H1 (cell line): ENCODE results near the gene KRTAP10-7. TPM values are rescaled to one million over a fixed set of nuclear protein-coding genes. Genes with fewer than 3 reads are reported as not detected.

Experiments used
- ASH2L ChIP-seq: fragments of 200-600, 300-600 bp; sonication (generic); IDR thresholded peaks from one replicate; pipeline ENCODE4 v1.7.1; 2017; ENCODE audit warnings: low read length
- CEBPB ChIP-seq: IDR thresholded peaks from 2 replicates; pipeline ENCODE4 v1.6.1; 2012; ENCODE audit warnings: low read depth, low read length
- CTBP2 ChIP-seq: IDR thresholded peaks from 2 replicates; pipeline ENCODE4 v1.7.0; 2011; ENCODE audit warnings: borderline replicate concordance, mild to moderate bottlenecking, moderate library complexity, mixed read lengths, low read length; ENCODE audit not compliant: insufficient read depth, insufficient read length
- EZH2 ChIP-seq: fragments of 200-600 bp; sonication (generic); IDR thresholded peaks from 2 replicates; pipeline ENCODE4 v1.7.1; 2012; ENCODE audit warnings: low read depth, mild to moderate bottlenecking, moderate library complexity, low read length, inconsistent platforms; ENCODE audit not compliant: severe bottlenecking
- HDAC6 ChIP-seq: IDR thresholded peaks from one replicate; pipeline ENCODE4 v1.7.1; 2012; ENCODE audit warnings: low read depth, mild to moderate bottlenecking, inconsistent platforms, low read length, moderate library complexity
- POU5F1 ChIP-seq: IDR thresholded peaks from 2 replicates; pipeline ENCODE4 v1.6.1; 2011; ENCODE audit warnings: low read depth, mild to moderate bottlenecking, low read length, moderate library complexity
- polyA plus RNA-seq, 7 experiments: library from polyadenylated mRNA; depleted of rRNA in 3 of 7; stranded (reverse) in 5 of 7; unstranded in 2 of 7; fragments of >200 nt in 5 of 7; fragments of 200-250 nt in 2 of 7; gene quantifications; 1 replicate in 5 of 7; 2 replicates in 1 of 7; 4 replicates in 1 of 7; pipeline versions ENCODE4 v1.2.1 to v1.2.3, GENCODE V29; 2011 to 2013; ENCODE audit warnings: missing spikeins in 2 of 7, mixed read lengths in 2 of 7
- total RNA-seq: library from RNA; stranded (reverse); fragmentation: NEBNext Ultra II Directional; extraction: Animal tissue kit (Norgen Biotek cat#: 25700); gene quantifications from 2 replicates; pipeline ENCODE4 v1.2.1, GENCODE V29; 2021

The KRTAP10-7 gene
- total and polyA plus RNA-seq, 2 of the 8 experiments (the other 6 are each of a cell fraction or from before 2014, with no cell fraction given) = not detected

DNA sequence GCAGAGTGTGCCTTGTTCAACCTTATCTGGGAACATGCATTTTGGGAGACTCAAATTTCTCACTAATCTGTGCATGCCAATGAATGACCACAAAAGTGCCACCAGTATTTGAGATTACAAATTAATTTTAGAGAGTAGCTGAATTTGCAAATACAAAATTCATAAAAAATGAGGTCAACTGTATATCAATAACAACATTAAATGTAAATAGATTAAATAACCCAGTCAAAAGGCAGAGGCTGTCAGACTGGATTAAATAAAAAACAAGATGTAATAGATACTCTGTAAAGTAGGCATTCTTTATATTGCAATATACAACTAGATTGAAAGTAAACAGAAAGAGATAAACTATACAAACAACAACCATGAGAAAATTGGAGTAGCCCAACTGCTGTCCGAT is 36.3 kb upstream of the KRTAP10-7 start (continued):
- TF ChIP-seq EZH2 (no peak), POU5F1 (no peak), HDAC6 (no peak), ASH2L (no peak), CEBPB (no peak), CTBP2 (no peak)
